HepG2 (cell line): ENCODE measurements around the gene ZNF121. TPM values are rescaled to one million over a fixed set of nuclear protein-coding genes. Genes with fewer than 3 reads are reported as not detected.

Source experiments
- AHR ChIP-seq: IDR thresholded peaks from 2 replicates; pipeline ENCODE4 v1.6.1; 2018; ENCODE audit warnings: missing genetic modification reagents, missing compliant biosample characterization
- CBX1 ChIP-seq: IDR thresholded peaks from one replicate; pipeline ENCODE4 v1.6.1; 2016; ENCODE audit warnings: antibody characterized with exemption, low read depth
- HCFC1 ChIP-seq: fragments of 150-350 bp; IDR thresholded peaks from 2 replicates; pipeline ENCODE4 v1.6.1; 2014; ENCODE audit warnings: low read depth, low read length
- KDM5B ChIP-seq: sonication (generic); formaldehyde crosslinking; IDR thresholded peaks from 2 replicates; pipeline ENCODE4 v1.4.0; 2020; ENCODE audit warnings: missing genetic modification reagents, mild to moderate bottlenecking, borderline replicate concordance
- LBX2 ChIP-seq: sonication (generic); formaldehyde crosslinking; IDR thresholded peaks from 2 replicates; pipeline ENCODE4 v1.5.0; 2020; ENCODE audit warnings: missing genetic modification reagents, mild to moderate bottlenecking, borderline replicate concordance
- MXD3 ChIP-seq: IDR thresholded peaks from 2 replicates; pipeline ENCODE4 v1.6.1; 2016; ENCODE audit warnings: mild to moderate bottlenecking, missing biosample characterization, missing genetic modification reagents
- NR2F1 ChIP-seq, 2 experiments: fragments of 450-650 bp in 1 of 2; formaldehyde crosslinking in 1 of 2; IDR thresholded peaks; 2 replicates each; pipeline versions ENCODE4 v1.5.0 to v1.6.1; 2016 to 2020; ENCODE audit warnings: mild to moderate bottlenecking in 1 of 2, missing compliant biosample characterization in 1 of 2, missing genetic modification reagents in 1 of 2, moderate library complexity in 1 of 2
- PCBP2 ChIP-seq: fragments of 200-400 bp; formaldehyde crosslinking; optimal IDR thresholded peaks from 2 replicates; pipeline ENCODE3; 2018; ENCODE audit warnings: low read length, low read depth; ENCODE audit not compliant: poor library complexity, severe bottlenecking
- POLR2AphosphoS5 ChIP-seq: IDR thresholded peaks from 2 replicates; pipeline ENCODE4 v1.6.1; 2012; ENCODE audit warnings: low read depth, low read length
- PRMT3 ChIP-seq: sonication (generic); formaldehyde crosslinking; IDR thresholded peaks from 2 replicates; pipeline ENCODE4 v1.8.1; 2022; ENCODE audit warnings: low read depth, mild to moderate bottlenecking, moderate library complexity, missing genetic modification reagents, borderline replicate concordance
- SCMH1 ChIP-seq: sonication (generic); formaldehyde crosslinking; IDR thresholded peaks from 2 replicates; pipeline ENCODE4 v1.9.0; 2021; ENCODE audit warnings: missing genetic modification reagents, mild to moderate bottlenecking, borderline replicate concordance
- SMARCE1 ChIP-seq: fragments of 450-650 bp; IDR thresholded peaks from 2 replicates; pipeline ENCODE4 v1.6.1; 2017; ENCODE audit warnings: borderline replicate concordance
- YEATS2 ChIP-seq: sonication (generic); formaldehyde crosslinking; IDR thresholded peaks from 2 replicates; pipeline ENCODE4 v1.4.0; 2020; ENCODE audit warnings: missing genetic modification reagents, borderline replicate concordance
- ZNF550 ChIP-seq: sonication (generic); formaldehyde crosslinking; IDR thresholded peaks from 2 replicates; pipeline ENCODE4 v1.4.0; 2020; ENCODE audit warnings: mild to moderate bottlenecking, missing genetic modification reagents, borderline replicate concordance
- ZNF556 ChIP-seq: sonication (generic); formaldehyde crosslinking; IDR thresholded peaks from 2 replicates; pipeline ENCODE4 v1.4.0; 2020; ENCODE audit warnings: mild to moderate bottlenecking, missing genetic modification reagents, borderline replicate concordance
- ZNF710 ChIP-seq: sonication (generic); formaldehyde crosslinking; IDR thresholded peaks from 2 replicates; pipeline ENCODE4 v1.5.0; 2020; ENCODE audit warnings: mild to moderate bottlenecking, missing genetic modification reagents, borderline replicate concordance
- ZNF788 ChIP-seq: sonication (generic); formaldehyde crosslinking; IDR thresholded peaks from 2 replicates; pipeline ENCODE4 v1.5.0; 2020; ENCODE audit warnings: mild to moderate bottlenecking, missing genetic modification reagents, borderline replicate concordance
- ZNF891 ChIP-seq: sonication (generic); formaldehyde crosslinking; IDR thresholded peaks from 2 replicates; pipeline ENCODE4 v1.5.0; 2020; ENCODE audit warnings: mild to moderate bottlenecking, missing genetic modification reagents
- polyA plus RNA-seq, 8 experiments: library from polyadenylated mRNA; depleted of rRNA in 3 of 8; stranded (reverse) in 7 of 8; unstranded in 1 of 8; fragments of >200 nt; fragmentation: Illumina TruSeq in 4 of 8; extraction: Trizol in 4 of 8; gene quantifications; 2 replicates each; pipeline versions ENCODE4 v1.2.1 to v1.2.3, GENCODE V29; 2011 to 2016; ENCODE audit warnings: low read depth in 4 of 8, missing spikeins in 1 of 8, mixed read lengths in 1 of 8; ENCODE audit not compliant: insufficient read depth in 1 of 8
- total RNA-seq, 5 experiments: library from RNA; depleted of rRNA; stranded (reverse); fragments of >200 nt; fragmentation: Illumina TruSeq; extraction: Trizol; gene quantifications; 2 replicates each; pipeline ENCODE4 v1.2.3, GENCODE V29; 2016; ENCODE audit warnings: low read depth in 1 of 5
- TF ChIP-seq, protein P1 (sequence below): sonication (generic); formaldehyde crosslinking; IDR thresholded peaks from 2 replicates; pipeline ENCODE4 v1.9.0; 2021; ENCODE audit warnings: mild to moderate bottlenecking, missing genetic modification reagents

ZNF121 gene
- total and polyA plus RNA-seq, 2 of the 13 experiments (the other 11 are each of a cell fraction or from before 2014, with no cell fraction given): 7.8 to 56.3 TPM

DNA sequence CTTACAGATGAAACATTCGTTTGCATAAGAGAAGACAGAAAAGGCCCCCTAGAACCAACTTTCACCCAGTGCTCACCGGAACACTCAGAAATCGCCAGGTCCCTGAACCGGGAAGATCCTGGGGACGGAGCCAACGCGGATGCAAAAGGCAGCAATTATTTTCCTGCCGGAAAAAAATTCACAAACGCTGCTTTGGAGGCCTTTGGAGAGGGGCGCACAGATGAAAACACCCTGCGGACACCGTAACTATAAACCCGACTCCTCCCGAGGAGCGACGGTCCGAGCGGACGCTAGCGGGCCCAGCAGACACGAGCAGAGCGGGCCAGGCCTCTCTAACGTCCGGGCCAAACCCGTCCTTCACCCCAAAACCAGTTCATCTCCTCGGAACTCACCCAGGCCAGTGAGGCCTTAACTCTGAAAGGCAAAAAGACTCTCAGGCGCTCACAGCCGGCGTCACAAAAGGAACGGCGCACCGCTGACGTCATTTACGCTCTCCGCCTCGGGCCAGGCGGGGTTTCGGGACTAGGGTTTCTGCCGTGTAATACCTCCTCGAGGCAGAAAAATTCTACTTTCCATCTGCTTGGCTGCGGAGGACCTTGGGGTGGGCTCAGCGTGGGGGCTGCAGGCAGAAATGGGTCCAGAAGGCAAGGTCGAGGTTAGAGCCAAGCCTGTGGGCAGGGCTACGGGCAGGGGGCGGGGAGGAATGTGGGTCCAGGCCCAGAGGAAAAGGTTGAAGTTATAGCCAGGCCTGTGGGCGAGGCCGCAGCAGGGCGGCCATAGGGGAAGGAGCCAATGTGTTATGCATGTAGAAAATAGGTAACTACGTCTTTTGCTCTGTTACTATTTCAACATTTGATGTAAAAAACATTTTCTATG is 45.9 kb downstream of the ZNF121 start, which contains the start of gene ZNF426 (continued):
- TF ChIP-seq MXD3 (CRISPR knock-in tag) (0 out of 2 replicates have a peak, but pooled peaks have one; percentile 50), KDM5B (CRISPR knock-in tag) (peak; percentile 69; the same call in 1 of the 2 replicates), CBX1 (peak; percentile 21), AHR (peak; percentile 79; the same call in 1 of the 2 replicates), ZNF788 (peak; percentile 84; the same call in 1 of the 2 replicates), ZNF710 (CRISPR knock-in tag) (peak; percentile 51; the same call in 1 of the 2 replicates), PRMT3 (CRISPR knock-in tag) (no peak), PCBP2 (no peak), HCFC1 (peak; percentile 55; the same call in 1 of the 2 replicates), SCMH1 (CRISPR knock-in tag) (no peak), ZNF891 (CRISPR knock-in tag) (peak; percentile 84; the same call in 1 of the 2 replicates), ZNF550 (CRISPR knock-in tag) (no peak), YEATS2 (peak; percentile 97), SMARCE1 (no peak), POLR2AphosphoS5 (peak; percentile 83), LBX2 (CRISPR knock-in tag) (no peak), NR2F1 (CRISPR knock-in tag; IDR thresholded peaks at IDR 0.05) (no peak), ZNF556 (CRISPR knock-in tag) (peak; percentile 44; the same call in 1 of the 2 replicates)
- TF ChIP-seq, protein P1, sequence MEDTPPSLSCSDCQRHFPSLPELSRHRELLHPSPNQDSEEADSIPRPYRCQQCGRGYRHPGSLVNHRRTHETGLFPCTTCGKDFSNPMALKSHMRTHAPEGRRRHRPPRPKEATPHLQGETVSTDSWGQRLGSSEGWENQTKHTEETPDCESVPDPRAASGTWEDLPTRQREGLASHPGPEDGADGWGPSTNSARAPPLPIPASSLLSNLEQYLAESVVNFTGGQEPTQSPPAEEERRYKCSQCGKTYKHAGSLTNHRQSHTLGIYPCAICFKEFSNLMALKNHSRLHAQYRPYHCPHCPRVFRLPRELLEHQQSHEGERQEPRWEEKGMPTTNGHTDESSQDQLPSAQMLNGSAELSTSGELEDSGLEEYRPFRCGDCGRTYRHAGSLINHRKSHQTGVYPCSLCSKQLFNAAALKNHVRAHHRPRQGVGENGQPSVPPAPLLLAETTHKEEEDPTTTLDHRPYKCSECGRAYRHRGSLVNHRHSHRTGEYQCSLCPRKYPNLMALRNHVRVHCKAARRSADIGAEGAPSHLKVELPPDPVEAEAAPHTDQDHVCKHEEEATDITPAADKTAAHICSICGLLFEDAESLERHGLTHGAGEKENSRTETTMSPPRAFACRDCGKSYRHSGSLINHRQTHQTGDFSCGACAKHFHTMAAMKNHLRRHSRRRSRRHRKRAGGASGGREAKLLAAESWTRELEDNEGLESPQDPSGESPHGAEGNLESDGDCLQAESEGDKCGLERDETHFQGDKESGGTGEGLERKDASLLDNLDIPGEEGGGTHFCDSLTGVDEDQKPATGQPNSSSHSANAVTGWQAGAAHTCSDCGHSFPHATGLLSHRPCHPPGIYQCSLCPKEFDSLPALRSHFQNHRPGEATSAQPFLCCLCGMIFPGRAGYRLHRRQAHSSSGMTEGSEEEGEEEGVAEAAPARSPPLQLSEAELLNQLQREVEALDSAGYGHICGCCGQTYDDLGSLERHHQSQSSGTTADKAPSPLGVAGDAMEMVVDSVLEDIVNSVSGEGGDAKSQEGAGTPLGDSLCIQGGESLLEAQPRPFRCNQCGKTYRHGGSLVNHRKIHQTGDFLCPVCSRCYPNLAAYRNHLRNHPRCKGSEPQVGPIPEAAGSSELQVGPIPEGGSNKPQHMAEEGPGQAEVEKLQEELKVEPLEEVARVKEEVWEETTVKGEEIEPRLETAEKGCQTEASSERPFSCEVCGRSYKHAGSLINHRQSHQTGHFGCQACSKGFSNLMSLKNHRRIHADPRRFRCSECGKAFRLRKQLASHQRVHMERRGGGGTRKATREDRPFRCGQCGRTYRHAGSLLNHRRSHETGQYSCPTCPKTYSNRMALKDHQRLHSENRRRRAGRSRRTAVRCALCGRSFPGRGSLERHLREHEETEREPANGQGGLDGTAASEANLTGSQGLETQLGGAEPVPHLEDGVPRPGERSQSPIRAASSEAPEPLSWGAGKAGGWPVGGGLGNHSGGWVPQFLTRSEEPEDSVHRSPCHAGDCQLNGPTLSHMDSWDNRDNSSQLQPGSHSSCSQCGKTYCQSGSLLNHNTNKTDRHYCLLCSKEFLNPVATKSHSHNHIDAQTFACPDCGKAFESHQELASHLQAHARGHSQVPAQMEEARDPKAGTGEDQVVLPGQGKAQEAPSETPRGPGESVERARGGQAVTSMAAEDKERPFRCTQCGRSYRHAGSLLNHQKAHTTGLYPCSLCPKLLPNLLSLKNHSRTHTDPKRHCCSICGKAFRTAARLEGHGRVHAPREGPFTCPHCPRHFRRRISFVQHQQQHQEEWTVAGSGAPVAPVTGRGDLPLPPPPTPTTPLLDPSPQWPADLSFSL (CRISPR knock-in tag): no peak
